ENCODE measurements around the gene ADH1B. TPM values are rescaled to one million over a fixed set of nuclear protein-coding genes. Genes with fewer than 3 reads are reported as not detected.
"Not testable (repeated sequence)": the region's sequence is repeated elsewhere in the genome, so short reads cannot be mapped to it uniquely, and the experiment has no call there.

The ADH1B gene
- total and polyA plus RNA-seq, 2 experiments from 2014 or later: not detected

DNA sequence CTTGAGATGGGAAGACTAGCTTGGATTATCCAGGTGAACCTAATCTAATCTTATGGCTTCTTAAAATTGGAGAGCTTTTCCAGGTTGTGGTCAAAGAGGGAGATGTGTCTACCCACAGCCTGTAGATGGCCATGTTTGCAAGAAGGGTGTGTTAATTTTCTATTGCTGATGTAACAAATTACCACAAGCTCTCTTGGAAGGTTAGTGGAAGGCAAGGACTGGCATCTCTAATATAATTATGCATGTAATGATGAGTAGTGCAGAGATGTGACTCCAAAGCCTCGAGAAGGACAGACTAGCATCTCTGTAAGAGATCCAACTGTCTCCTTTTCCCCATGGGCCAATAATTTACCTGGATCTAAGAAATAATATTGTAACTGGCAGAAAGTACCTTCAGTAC is 3.2 kb upstream of the ADH1B start (continued):
- TF ChIP-seq, protein P1, sequence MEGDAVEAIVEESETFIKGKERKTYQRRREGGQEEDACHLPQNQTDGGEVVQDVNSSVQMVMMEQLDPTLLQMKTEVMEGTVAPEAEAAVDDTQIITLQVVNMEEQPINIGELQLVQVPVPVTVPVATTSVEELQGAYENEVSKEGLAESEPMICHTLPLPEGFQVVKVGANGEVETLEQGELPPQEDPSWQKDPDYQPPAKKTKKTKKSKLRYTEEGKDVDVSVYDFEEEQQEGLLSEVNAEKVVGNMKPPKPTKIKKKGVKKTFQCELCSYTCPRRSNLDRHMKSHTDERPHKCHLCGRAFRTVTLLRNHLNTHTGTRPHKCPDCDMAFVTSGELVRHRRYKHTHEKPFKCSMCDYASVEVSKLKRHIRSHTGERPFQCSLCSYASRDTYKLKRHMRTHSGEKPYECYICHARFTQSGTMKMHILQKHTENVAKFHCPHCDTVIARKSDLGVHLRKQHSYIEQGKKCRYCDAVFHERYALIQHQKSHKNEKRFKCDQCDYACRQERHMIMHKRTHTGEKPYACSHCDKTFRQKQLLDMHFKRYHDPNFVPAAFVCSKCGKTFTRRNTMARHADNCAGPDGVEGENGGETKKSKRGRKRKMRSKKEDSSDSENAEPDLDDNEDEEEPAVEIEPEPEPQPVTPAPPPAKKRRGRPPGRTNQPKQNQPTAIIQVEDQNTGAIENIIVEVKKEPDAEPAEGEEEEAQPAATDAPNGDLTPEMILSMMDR (conservative IDR thresholded peaks at IDR 0.05; ENCODE audit: low read depth in 2 of 2): no peak

DNA sequence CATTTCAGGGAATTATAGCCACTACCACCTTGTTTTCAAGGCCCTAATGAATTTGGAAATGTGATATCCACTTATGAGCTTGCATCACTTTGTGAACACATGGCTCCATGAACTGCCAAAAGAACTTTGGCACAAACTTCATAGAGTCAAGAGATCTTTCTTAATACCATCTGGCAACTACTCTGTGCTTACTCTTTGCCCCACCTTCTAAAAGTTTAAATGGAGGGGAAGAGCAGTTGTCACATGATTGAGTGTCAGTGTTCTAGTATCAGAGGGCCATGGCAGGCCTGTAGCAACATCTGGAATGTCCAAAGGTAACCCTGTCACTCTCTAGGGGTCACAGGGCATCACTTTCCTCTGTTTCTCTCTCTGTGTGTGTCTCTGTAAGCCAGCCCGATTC is 2.6 kb upstream of the ADH1B start:
- Mint-ChIP-seq H3K36me3 (ENCODE audit: low read depth) (peaks cover 3% of the 10 kb centered on the region; the same call in 1 of the 3 replicates), H3K27ac (no peak overlapping the region), H3K4me3 (no peak overlapping the region), H3K9me3 (peaks cover 10% of the 10 kb centered on the region; the same call in 2 of the 3 replicates), H3K27me3 (ENCODE audit: insufficient read depth, low read depth, poor library complexity) (peaks cover 2% of the 10 kb centered on the region), H3K4me1 (peaks cover 9% of the 10 kb centered on the region; the same call in 2 of the 3 replicates)
- DNase-seq (ENCODE audit: low spot score) (no peak), ATAC-seq (no peak)
- peaks cover 13% of the 10 kb centered on the region; the same call in 1 of the 2 replicates for H3K4me1 ChIP-seq (ENCODE audit: insufficient read depth)
- H3F3A ChIP-seq (replicated peaks; ENCODE audit: low read depth): no peaks in the 10 kb centered on the region
- no peaks in the 10 kb centered on the region; the same call in 1 of the 2 replicates for H3K36me3 ChIP-seq (ENCODE audit: insufficient read depth)
- no peak overlapping the region for H3K4me3 ChIP-seq
- no peak overlapping the region for H3K27ac ChIP-seq (ENCODE audit: low read depth)
- H3K4me2 ChIP-seq: no peak overlapping the region
- TF ChIP-seq NANOG (IDR thresholded peaks at IDR 0.05; ENCODE audit: borderline replicate concordance): no peak
- TF ChIP-seq, protein P2, sequence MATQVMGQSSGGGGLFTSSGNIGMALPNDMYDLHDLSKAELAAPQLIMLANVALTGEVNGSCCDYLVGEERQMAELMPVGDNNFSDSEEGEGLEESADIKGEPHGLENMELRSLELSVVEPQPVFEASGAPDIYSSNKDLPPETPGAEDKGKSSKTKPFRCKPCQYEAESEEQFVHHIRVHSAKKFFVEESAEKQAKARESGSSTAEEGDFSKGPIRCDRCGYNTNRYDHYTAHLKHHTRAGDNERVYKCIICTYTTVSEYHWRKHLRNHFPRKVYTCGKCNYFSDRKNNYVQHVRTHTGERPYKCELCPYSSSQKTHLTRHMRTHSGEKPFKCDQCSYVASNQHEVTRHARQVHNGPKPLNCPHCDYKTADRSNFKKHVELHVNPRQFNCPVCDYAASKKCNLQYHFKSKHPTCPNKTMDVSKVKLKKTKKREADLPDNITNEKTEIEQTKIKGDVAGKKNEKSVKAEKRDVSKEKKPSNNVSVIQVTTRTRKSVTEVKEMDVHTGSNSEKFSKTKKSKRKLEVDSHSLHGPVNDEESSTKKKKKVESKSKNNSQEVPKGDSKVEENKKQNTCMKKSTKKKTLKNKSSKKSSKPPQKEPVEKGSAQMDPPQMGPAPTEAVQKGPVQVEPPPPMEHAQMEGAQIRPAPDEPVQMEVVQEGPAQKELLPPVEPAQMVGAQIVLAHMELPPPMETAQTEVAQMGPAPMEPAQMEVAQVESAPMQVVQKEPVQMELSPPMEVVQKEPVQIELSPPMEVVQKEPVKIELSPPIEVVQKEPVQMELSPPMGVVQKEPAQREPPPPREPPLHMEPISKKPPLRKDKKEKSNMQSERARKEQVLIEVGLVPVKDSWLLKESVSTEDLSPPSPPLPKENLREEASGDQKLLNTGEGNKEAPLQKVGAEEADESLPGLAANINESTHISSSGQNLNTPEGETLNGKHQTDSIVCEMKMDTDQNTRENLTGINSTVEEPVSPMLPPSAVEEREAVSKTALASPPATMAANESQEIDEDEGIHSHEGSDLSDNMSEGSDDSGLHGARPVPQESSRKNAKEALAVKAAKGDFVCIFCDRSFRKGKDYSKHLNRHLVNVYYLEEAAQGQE (IDR thresholded peaks at IDR 0.05; ENCODE audit: unreplicated experiment): no peak
- TF ChIP-seq EZH2 (IDR thresholded peaks at IDR 0.05; ENCODE audit: low read depth, unreplicated experiment): no peak
- TF ChIP-seq, protein P3, sequence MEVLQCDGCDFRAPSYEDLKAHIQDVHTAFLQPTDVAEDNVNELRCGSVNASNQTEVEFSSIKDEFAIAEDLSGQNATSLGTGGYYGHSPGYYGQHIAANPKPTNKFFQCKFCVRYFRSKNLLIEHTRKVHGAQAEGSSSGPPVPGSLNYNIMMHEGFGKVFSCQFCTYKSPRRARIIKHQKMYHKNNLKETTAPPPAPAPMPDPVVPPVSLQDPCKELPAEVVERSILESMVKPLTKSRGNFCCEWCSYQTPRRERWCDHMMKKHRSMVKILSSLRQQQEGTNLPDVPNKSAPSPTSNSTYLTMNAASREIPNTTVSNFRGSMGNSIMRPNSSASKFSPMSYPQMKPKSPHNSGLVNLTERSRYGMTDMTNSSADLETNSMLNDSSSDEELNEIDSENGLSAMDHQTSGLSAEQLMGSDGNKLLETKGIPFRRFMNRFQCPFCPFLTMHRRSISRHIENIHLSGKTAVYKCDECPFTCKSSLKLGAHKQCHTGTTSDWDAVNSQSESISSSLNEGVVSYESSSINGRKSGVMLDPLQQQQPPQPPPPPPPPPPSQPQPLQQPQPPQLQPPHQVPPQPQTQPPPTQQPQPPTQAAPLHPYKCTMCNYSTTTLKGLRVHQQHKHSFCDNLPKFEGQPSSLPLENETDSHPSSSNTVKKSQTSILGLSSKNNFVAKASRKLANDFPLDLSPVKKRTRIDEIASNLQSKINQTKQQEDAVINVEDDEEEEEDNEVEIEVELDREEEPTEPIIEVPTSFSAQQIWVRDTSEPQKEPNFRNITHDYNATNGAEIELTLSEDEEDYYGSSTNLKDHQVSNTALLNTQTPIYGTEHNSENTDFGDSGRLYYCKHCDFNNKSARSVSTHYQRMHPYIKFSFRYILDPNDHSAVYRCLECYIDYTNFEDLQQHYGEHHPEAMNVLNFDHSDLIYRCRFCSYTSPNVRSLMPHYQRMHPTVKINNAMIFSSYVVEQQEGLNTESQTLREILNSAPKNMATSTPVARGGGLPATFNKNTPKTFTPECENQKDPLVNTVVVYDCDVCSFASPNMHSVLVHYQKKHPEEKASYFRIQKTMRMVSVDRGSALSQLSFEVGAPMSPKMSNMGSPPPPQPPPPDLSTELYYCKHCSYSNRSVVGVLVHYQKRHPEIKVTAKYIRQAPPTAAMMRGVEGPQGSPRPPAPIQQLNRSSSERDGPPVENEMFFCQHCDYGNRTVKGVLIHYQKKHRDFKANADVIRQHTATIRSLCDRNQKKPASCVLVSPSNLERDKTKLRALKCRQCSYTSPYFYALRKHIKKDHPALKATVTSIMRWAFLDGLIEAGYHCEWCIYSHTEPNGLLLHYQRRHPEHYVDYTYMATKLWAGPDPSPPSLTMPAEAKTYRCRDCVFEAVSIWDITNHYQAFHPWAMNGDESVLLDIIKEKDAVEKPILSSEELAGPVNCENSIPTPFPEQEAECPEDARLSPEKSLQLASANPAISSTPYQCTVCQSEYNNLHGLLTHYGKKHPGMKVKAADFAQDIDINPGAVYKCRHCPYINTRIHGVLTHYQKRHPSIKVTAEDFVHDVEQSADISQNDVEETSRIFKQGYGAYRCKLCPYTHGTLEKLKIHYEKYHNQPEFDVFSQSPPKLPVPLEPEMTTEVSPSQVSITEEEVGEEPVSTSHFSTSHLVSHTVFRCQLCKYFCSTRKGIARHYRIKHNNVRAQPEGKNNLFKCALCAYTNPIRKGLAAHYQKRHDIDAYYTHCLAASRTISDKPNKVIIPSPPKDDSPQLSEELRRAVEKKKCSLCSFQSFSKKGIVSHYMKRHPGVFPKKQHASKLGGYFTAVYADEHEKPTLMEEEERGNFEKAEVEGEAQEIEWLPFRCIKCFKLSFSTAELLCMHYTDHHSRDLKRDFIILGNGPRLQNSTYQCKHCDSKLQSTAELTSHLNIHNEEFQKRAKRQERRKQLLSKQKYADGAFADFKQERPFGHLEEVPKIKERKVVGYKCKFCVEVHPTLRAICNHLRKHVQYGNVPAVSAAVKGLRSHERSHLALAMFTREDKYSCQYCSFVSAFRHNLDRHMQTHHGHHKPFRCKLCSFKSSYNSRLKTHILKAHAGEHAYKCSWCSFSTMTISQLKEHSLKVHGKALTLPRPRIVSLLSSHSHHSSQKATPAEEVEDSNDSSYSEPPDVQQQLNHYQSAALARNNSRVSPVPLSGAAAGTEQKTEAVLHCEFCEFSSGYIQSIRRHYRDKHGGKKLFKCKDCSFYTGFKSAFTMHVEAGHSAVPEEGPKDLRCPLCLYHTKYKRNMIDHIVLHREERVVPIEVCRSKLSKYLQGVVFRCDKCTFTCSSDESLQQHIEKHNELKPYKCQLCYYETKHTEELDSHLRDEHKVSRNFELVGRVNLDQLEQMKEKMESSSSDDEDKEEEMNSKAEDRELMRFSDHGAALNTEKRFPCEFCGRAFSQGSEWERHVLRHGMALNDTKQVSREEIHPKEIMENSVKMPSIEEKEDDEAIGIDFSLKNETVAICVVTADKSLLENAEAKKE (CRISPR knock-in tag; IDR thresholded peaks at IDR 0.05): no peak
- no peaks in the 10 kb centered on the region for H3K27me3 ChIP-seq (ENCODE audit: insufficient read depth)
- no peak overlapping the region for H2AFZ ChIP-seq
- H4K20me1 ChIP-seq (replicated peaks; ENCODE audit: insufficient read depth): no peaks in the 10 kb centered on the region
- no peaks in the 10 kb centered on the region for H3K79me2 ChIP-seq (replicated peaks; ENCODE audit: insufficient read depth)
- peaks cover 11% of the 10 kb centered on the region for H3K9me2 ChIP-seq (ENCODE audit: insufficient read depth)

DNA sequence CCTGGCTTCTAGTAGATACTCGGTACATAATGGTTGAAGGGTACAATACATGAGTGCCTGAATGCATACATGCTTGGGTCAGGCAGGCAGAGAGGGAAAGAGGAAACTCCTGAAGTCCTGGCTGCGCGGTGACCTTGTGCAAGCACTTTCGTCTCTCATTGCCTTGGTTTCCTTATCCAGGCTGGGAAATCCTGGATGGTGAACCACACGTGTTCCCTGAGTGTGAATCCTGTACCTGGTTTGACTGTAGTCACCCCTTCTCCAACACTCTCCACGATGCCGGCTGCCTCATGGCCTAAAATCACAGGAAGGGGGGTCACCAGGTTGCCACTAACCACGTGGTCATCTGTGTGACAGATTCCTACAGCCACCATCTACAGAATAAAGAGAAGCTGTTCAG is 3.4 kb downstream of the ADH1B start:
- not testable (repeated sequence) for H3K4me2 ChIP-seq; H3K27me3 Mint-ChIP-seq (ENCODE audit: insufficient read depth, low read depth, poor library complexity); H3K36me3 ChIP-seq (ENCODE audit: insufficient read depth); H3K9me2 ChIP-seq (ENCODE audit: insufficient read depth); H3K27ac Mint-ChIP-seq; DNase-seq (ENCODE audit: low spot score); H3K4me3 Mint-ChIP-seq; H3K27me3 ChIP-seq (ENCODE audit: insufficient read depth); H3K27ac ChIP-seq (ENCODE audit: low read depth); H3K4me3 ChIP-seq; H3F3A ChIP-seq (replicated peaks; ENCODE audit: low read depth); H4K20me1 ChIP-seq (replicated peaks; ENCODE audit: insufficient read depth); H3K79me2 ChIP-seq (replicated peaks; ENCODE audit: insufficient read depth); H3K9me3 Mint-ChIP-seq; ATAC-seq; H3K36me3 Mint-ChIP-seq (ENCODE audit: low read depth)
- peaks cover 14% of the 10 kb centered on the region; the same call in 2 of the 3 replicates for H3K4me1 Mint-ChIP-seq
- H3K4me1 ChIP-seq (ENCODE audit: insufficient read depth): peaks cover 13% of the 10 kb centered on the region; the same call in 1 of the 2 replicates
- H2AFZ ChIP-seq: peak overlapping the region; percentile 45; the same call in 1 of the 2 replicates

Measured in GM23338 (cell line).